Measurements from ENCODE around the gene HIBCH.

DNA sequence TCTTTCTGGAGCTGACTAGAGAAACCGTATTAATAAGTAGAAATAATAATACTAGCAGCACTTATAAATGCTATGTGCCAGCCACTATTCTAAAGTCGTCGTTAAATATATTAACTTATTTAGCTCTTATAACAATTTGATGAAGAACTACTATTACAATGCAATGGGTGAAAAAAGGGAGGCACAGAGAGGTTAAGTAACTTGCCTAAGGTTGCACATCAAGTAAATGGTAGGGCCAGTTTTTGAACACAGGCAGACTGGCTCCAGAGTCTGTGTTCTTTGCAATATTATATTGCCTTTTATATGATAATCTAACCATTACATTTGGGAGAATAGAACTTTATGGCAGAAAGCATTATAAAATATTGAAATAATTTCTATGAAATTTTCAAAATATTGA lies 41.3 kb upstream of the HIBCH start:
- TF ChIP-seq CTCF (conservative IDR thresholded peaks at IDR 0.05; ENCODE audit: low read depth, low read length), result no peak
- no peak for TF ChIP-seq USF2 (IDR thresholded peaks at IDR 0.05; ENCODE audit: low read depth, low read length)
- TF ChIP-seq MAFK (IDR thresholded peaks at IDR 0.05; ENCODE audit: low read depth, low read length), result no peak
- no peak for TF ChIP-seq BHLHE40 (IDR thresholded peaks at IDR 0.05; ENCODE audit: low read depth, low read length)
- no peak for TF ChIP-seq POLR2A (IDR thresholded peaks at IDR 0.05; ENCODE audit: low read depth, low read length)
- no peak for TF ChIP-seq RAD21 (IDR thresholded peaks at IDR 0.05; ENCODE audit: low read length)
- no peak for TF ChIP-seq SMC3 (IDR thresholded peaks at IDR 0.05; ENCODE audit: low read depth, low read length)
- no peak for TF ChIP-seq CEBPB (IDR thresholded peaks at IDR 0.05; ENCODE audit: low read depth, low read length)
- no peak for TF ChIP-seq NFE2L2 (IDR thresholded peaks at IDR 0.05; ENCODE audit: low read depth, low read length)
- TF ChIP-seq MAZ (IDR thresholded peaks at IDR 0.05; ENCODE audit: borderline replicate concordance, low read depth, low read length), result no peak
- TF ChIP-seq RFX5 (IDR thresholded peaks at IDR 0.05; ENCODE audit: low read depth, low read length), result no peak
- no peak for TF ChIP-seq RCOR1 (IDR thresholded peaks at IDR 0.05; ENCODE audit: insufficient replicate concordance, low read length)
- TF ChIP-seq, protein P1, sequence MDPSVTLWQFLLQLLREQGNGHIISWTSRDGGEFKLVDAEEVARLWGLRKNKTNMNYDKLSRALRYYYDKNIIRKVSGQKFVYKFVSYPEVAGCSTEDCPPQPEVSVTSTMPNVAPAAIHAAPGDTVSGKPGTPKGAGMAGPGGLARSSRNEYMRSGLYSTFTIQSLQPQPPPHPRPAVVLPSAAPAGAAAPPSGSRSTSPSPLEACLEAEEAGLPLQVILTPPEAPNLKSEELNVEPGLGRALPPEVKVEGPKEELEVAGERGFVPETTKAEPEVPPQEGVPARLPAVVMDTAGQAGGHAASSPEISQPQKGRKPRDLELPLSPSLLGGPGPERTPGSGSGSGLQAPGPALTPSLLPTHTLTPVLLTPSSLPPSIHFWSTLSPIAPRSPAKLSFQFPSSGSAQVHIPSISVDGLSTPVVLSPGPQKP (IDR thresholded peaks at IDR 0.05; ENCODE audit: borderline replicate concordance, low read depth, low read length), result no peak
